ENCODE data around the gene ZNF493.

ZNF493 gene

GRCh38 chr19:21434516-21434915, 37.6 kb downstream of the ZNF493 start:
- Mint-ChIP-seq H3K36me3 (ENCODE audit: low read depth) (peaks cover 2% of the 10 kb centered on the region), H3K4me1 (ENCODE audit: low read depth) (no peaks in the 10 kb centered on the region), H3K27ac (no peak overlapping the region), H3K4me3 (no peak overlapping the region), H3K9me3 (peaks cover 65% of the 10 kb centered on the region), H3K27me3 (ENCODE audit: low read depth) (no peaks in the 10 kb centered on the region)
- DNase-seq (ENCODE audit: low spot score): no peak

GRCh38 chr19:21434967-21435544, 38.1 kb downstream of the ZNF493 start:
- Mint-ChIP-seq H3K27ac (no peak overlapping the region), H3K4me3 (no peak overlapping the region), H3K27me3 (ENCODE audit: low read depth) (no peaks in the 10 kb centered on the region), H3K4me1 (ENCODE audit: low read depth) (no peaks in the 10 kb centered on the region), H3K36me3 (ENCODE audit: low read depth) (peaks cover 2% of the 10 kb centered on the region), H3K9me3 (peaks cover 65% of the 10 kb centered on the region)
- DNase-seq (ENCODE audit: low spot score): no peak

- H3K4me1 Mint-ChIP-seq (ENCODE audit: low read depth): no peaks in the 10 kb centered on the region
- no peak overlapping the region for H3K27ac Mint-ChIP-seq
- peaks cover 49% of the 10 kb centered on the region for H3K9me3 Mint-ChIP-seq
- DNase-seq (ENCODE audit: low spot score): no peak
- H3K27me3 Mint-ChIP-seq (ENCODE audit: low read depth): no peaks in the 10 kb centered on the region
- no peak overlapping the region for H3K4me3 Mint-ChIP-seq
- no peaks in the 10 kb centered on the region for H3K36me3 Mint-ChIP-seq (ENCODE audit: low read depth)
These were observed 42.3 kb downstream of the ZNF493 start for GRCh38 chr19:21439201-21439751.

DNA sequence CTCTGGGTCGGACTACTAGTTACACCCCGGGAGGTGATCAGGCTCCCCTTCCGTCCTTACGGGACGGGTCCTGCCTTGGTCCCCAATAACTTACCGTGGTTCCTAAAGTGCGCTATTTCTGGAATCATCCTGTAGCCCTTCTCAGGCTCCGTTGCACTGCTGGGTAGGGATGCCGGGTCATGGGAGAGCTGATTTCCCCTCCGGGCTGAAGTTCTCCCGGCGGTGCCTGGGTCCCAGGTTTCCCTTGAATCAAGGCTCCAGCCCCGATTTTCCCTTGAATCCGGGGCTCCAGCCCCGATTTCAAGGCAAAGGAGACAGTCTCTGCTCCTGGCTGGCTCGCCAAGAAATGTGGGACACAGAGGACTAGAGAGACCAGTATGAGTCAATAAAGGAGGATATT, 43.4 kb downstream of the ZNF493 start:
- H3K36me3 Mint-ChIP-seq (ENCODE audit: low read depth): no peaks in the 10 kb centered on the region
- no peaks in the 10 kb centered on the region for H3K4me1 Mint-ChIP-seq (ENCODE audit: low read depth)
- H3K4me3 Mint-ChIP-seq: no peak overlapping the region
- H3K9me3 Mint-ChIP-seq: peaks cover 48% of the 10 kb centered on the region
- DNase-seq (ENCODE audit: low spot score): no peak
- no peak overlapping the region for H3K27ac Mint-ChIP-seq
- no peaks in the 10 kb centered on the region for H3K27me3 Mint-ChIP-seq (ENCODE audit: low read depth)

- Mint-ChIP-seq H3K36me3 (ENCODE audit: low read depth) (peaks cover 2% of the 10 kb centered on the region), H3K27me3 (ENCODE audit: low read depth) (no peaks in the 10 kb centered on the region), H3K9me3 (peaks cover 47% of the 10 kb centered on the region), H3K27ac (no peak overlapping the region), H3K4me1 (ENCODE audit: low read depth) (no peaks in the 10 kb centered on the region), H3K4me3 (no peak overlapping the region)
- no peak for DNase-seq (ENCODE audit: low spot score)
These were observed 54.3 kb downstream of the ZNF493 start for GRCh38 chr19:21451187-21451586.

DNA sequence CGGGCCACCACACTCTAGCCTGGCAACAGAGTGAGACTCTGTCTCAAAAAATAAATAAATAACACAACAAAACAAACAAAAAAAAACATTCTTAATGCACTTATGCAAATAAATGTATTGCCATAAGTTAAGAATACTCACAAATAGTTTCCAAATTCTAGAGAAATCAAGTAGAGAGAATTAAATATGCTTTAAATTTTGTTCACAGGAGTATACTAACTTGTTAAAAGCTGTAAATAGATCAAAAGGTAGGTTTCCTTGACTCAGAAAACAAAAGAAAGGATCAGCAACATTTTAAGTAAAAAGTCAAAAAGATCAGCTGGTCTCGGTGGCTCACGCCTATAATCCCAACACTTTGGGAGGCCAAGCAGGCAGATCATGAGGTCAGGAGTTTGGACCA, 58.0 kb downstream of the ZNF493 start:
- H3K27ac Mint-ChIP-seq: no peak overlapping the region
- H3K9me3 Mint-ChIP-seq: peaks cover 31% of the 10 kb centered on the region
- H3K4me1 Mint-ChIP-seq (ENCODE audit: low read depth): no peaks in the 10 kb centered on the region
- H3K36me3 Mint-ChIP-seq (ENCODE audit: low read depth): peaks cover 4% of the 10 kb centered on the region
- DNase-seq (ENCODE audit: low spot score): no peak
- no peak overlapping the region for H3K4me3 Mint-ChIP-seq
- H3K27me3 Mint-ChIP-seq (ENCODE audit: low read depth): no peaks in the 10 kb centered on the region

DNA sequence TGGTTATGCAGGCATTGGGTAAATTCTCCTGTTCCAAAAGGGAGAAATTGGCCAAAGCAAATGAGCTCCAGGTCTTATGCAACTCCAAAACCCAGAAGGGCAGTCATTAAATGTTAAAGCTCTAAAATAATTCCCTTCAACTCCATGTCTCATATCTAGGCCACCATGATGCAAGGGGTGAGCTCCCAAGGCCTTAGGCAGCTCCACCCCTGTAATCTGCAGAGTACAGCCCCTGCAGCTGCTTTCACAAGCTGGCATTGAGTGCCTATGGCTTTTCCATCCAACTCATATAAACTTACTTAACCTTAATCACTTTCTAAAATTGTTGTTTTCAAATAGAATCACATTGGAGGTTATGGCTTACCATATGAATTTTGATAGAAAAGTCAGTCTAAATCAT, 63.8 kb downstream of the ZNF493 start:
- Mint-ChIP-seq H3K4me3 (no peak overlapping the region), H3K27ac (no peak overlapping the region)
- DNase-seq (ENCODE audit: low spot score): no peak

GRCh38 chr19:21462540-21462939, 65.6 kb downstream of the ZNF493 start:
- H3K4me1 Mint-ChIP-seq (ENCODE audit: low read depth): no peaks in the 10 kb centered on the region
- no peak overlapping the region for H3K4me3 Mint-ChIP-seq
- DNase-seq (ENCODE audit: low spot score): no peak
- peaks cover 37% of the 10 kb centered on the region for H3K9me3 Mint-ChIP-seq
- H3K27ac Mint-ChIP-seq: no peak overlapping the region
- H3K36me3 Mint-ChIP-seq (ENCODE audit: low read depth): peaks cover 10% of the 10 kb centered on the region
- no peaks in the 10 kb centered on the region for H3K27me3 Mint-ChIP-seq (ENCODE audit: low read depth)

More for the DNA sequence above, 63.8 kb downstream of the ZNF493 start:
- Mint-ChIP-seq H3K36me3 (ENCODE audit: low read depth) (peaks cover 10% of the 10 kb centered on the region), H3K4me1 (ENCODE audit: low read depth) (no peaks in the 10 kb centered on the region), H3K9me3 (peaks cover 34% of the 10 kb centered on the region), H3K27me3 (ENCODE audit: low read depth) (no peaks in the 10 kb centered on the region)

- Mint-ChIP-seq H3K36me3 (ENCODE audit: low read depth) (peaks cover 8% of the 10 kb centered on the region), H3K27ac (peak overlapping the region; percentile 73), H3K27me3 (ENCODE audit: low read depth) (no peaks in the 10 kb centered on the region), H3K4me3 (peak overlapping the region; percentile 83), H3K9me3 (peaks cover 40% of the 10 kb centered on the region), H3K4me1 (ENCODE audit: low read depth) (no peaks in the 10 kb centered on the region)
- peak; percentile 20 for DNase-seq (ENCODE audit: low spot score)
These were observed 66.6 kb downstream of the ZNF493 start for GRCh38 chr19:21463449-21464105.

- Mint-ChIP-seq H3K4me1 (ENCODE audit: low read depth) (no peaks in the 10 kb centered on the region), H3K9me3 (peaks cover 39% of the 10 kb centered on the region), H3K36me3 (ENCODE audit: low read depth) (peaks cover 3% of the 10 kb centered on the region), H3K27ac (no peak overlapping the region), H3K27me3 (ENCODE audit: low read depth) (no peaks in the 10 kb centered on the region), H3K4me3 (no peak overlapping the region)
- no peak for DNase-seq (ENCODE audit: low spot score)
These were observed 69.7 kb downstream of the ZNF493 start for GRCh38 chr19:21466627-21467026.

- H3K27me3 Mint-ChIP-seq (ENCODE audit: low read depth): no peaks in the 10 kb centered on the region
These were observed 71.9 kb downstream of the ZNF493 start for GRCh38 chr19:21468791-21469190.

GRCh38 chr19:21472507-21472906, 75.6 kb downstream of the ZNF493 start:
- Mint-ChIP-seq H3K36me3 (ENCODE audit: low read depth) (no peaks in the 10 kb centered on the region), H3K27me3 (ENCODE audit: low read depth) (no peaks in the 10 kb centered on the region), H3K4me3 (no peak overlapping the region), H3K4me1 (ENCODE audit: low read depth) (no peaks in the 10 kb centered on the region), H3K9me3 (peaks cover 21% of the 10 kb centered on the region), H3K27ac (no peak overlapping the region)
- DNase-seq (ENCODE audit: low spot score): no peak

More at GRCh38 chr19:21468791-21469190, 71.9 kb downstream of the ZNF493 start:
- H3K36me3 Mint-ChIP-seq (ENCODE audit: low read depth): peaks cover 1% of the 10 kb centered on the region
- H3K27ac Mint-ChIP-seq: no peak overlapping the region
- H3K9me3 Mint-ChIP-seq: peaks cover 27% of the 10 kb centered on the region
- DNase-seq (ENCODE audit: low spot score): no peak
- H3K4me3 Mint-ChIP-seq: no peak overlapping the region
- no peaks in the 10 kb centered on the region for H3K4me1 Mint-ChIP-seq (ENCODE audit: low read depth)

DNA sequence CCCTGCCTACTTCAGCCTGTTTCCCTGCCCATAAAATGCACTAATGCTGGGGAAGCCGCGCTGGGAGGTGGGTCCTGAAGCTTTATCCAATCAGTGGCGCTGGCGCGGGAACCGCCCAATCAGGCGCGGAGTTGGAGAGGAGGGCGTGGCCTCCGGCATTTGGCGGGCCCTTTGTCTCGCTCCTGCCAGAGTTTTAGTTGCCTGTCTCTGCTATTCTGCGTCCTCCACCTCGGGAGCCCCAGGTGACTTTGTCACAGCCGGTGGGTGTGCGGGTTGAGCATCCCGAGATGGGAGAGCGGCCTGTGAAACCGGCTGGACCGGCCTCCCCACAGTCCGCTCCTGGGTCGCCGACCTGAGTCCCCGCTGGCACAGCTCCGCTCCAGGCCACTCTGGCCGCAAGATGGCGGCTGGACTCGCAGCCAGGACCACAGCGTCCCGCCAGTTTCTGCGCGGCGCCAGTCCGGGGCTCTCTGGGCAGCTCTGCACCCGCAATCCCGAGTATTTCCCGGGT, 77.8 kb downstream of the ZNF493 start:
- no peaks in the 10 kb centered on the region for H3K36me3 Mint-ChIP-seq (ENCODE audit: low read depth)
- no peaks in the 10 kb centered on the region for H3K4me1 Mint-ChIP-seq (ENCODE audit: low read depth)
- H3K4me3 Mint-ChIP-seq: peak overlapping the region; percentile 50
- peaks cover 20% of the 10 kb centered on the region for H3K9me3 Mint-ChIP-seq
- DNase-seq (ENCODE audit: low spot score): peak; percentile 60
- no peaks in the 10 kb centered on the region for H3K27me3 Mint-ChIP-seq (ENCODE audit: low read depth)
- H3K27ac Mint-ChIP-seq: no peak overlapping the region

Data from T-helper 2 cell treated with Interferon-gamma antibody and Interleukin-4, amounts not matched to agents 5 μg/mL and 100 μg/mL, for 36 hours (primary cell).